DOHH2 (cell line): Measurements from ENCODE around the gene KCND1.

Source experiments
- H3F3A ChIP-seq: fragments of 200-600 bp; sonication (generic), shearing (Covaris generic); 2 replicates; pipeline ENCODE4 v1.6.0; 2016; ENCODE audit warnings: antibody characterized with exemption, mild to moderate bottlenecking; ENCODE audit not compliant: control insufficient read depth, insufficient read depth
- H3K27ac ChIP-seq: fragments of 200-600 bp; sonication (generic); 2 replicates; pipeline ENCODE4 v1.5.1; 2014; ENCODE audit warnings: low read depth, mild to moderate bottlenecking, low read length, moderate library complexity
- H3K27me3 ChIP-seq: fragments of 200-600 bp; sonication (generic); 2 replicates; pipeline ENCODE4 v1.6.1; 2014; ENCODE audit warnings: mild to moderate bottlenecking, low read length, mixed read lengths; ENCODE audit not compliant: control insufficient read depth
- H3K36me3 ChIP-seq: fragments of 200-600 bp; sonication (generic); 2 replicates; pipeline ENCODE4 v1.6.1; 2014; ENCODE audit warnings: mild to moderate bottlenecking, low read length, moderate library complexity, mixed read lengths; ENCODE audit not compliant: control insufficient read depth
- H3K4me1 ChIP-seq: fragments of 200-600 bp; sonication (generic); 2 replicates; pipeline ENCODE4 v1.6.1; 2014; ENCODE audit warnings: mild to moderate bottlenecking, low read length, mixed read lengths; ENCODE audit not compliant: control insufficient read depth
- H3K4me2 ChIP-seq: fragments of 200-600 bp; sonication (generic); 2 replicates; pipeline ENCODE4 v1.6.0; 2014; ENCODE audit warnings: mild to moderate bottlenecking, low read length, moderate library complexity
- H3K4me3 ChIP-seq: fragments of 200-600 bp; sonication (generic); 2 replicates; pipeline ENCODE4 v1.5.1; 2014; ENCODE audit warnings: mild to moderate bottlenecking, low read length, mixed read lengths
- H3K79me2 ChIP-seq: fragments of 200-600 bp; sonication (generic); 2 replicates; pipeline ENCODE4 v1.6.1; 2014; ENCODE audit warnings: mild to moderate bottlenecking, low read length, mixed read lengths; ENCODE audit not compliant: control insufficient read depth
- H3K9me2 ChIP-seq: fragments of 200-600 bp; sonication (generic); replicated peaks from 2 replicates; pipeline ENCODE4 v1.6.1; 2014; ENCODE audit warnings: mild to moderate bottlenecking, low read length, mixed read lengths; ENCODE audit not compliant: control insufficient read depth
- H3K9me3 ChIP-seq: fragments of 200-600 bp; sonication (generic); 2 replicates; pipeline ENCODE4 v1.6.1; 2014; ENCODE audit warnings: antibody characterized with exemption, low read length, mixed read lengths; ENCODE audit not compliant: control insufficient read depth, insufficient read depth
- H4K20me1 ChIP-seq: fragments of 200-600 bp; sonication (generic); 2 replicates; pipeline ENCODE4 v1.6.0; 2014; ENCODE audit warnings: low read depth, mild to moderate bottlenecking, antibody characterized with exemption, low read length, moderate library complexity; ENCODE audit not compliant: control insufficient read depth, insufficient read depth
- EZH2phosphoT487 ChIP-seq: fragments of 200-600 bp; sonication (generic); IDR thresholded peaks from 2 replicates; pipeline ENCODE4 v1.6.1; 2017; ENCODE audit warnings: borderline replicate concordance, mild to moderate bottlenecking, antibody characterized with exemption, low read length, moderate library complexity, mixed read lengths
- TF ChIP-seq, protein P1 (sequence below): fragments of 200-600 bp; sonication (generic); IDR thresholded peaks from one replicate; pipeline ENCODE4 v1.5.1; 2014; ENCODE audit warnings: antibody characterized with exemption, mild to moderate bottlenecking, low read depth, low read length; ENCODE audit not compliant: poor library complexity, severe bottlenecking

Gene KCND1

DNA sequence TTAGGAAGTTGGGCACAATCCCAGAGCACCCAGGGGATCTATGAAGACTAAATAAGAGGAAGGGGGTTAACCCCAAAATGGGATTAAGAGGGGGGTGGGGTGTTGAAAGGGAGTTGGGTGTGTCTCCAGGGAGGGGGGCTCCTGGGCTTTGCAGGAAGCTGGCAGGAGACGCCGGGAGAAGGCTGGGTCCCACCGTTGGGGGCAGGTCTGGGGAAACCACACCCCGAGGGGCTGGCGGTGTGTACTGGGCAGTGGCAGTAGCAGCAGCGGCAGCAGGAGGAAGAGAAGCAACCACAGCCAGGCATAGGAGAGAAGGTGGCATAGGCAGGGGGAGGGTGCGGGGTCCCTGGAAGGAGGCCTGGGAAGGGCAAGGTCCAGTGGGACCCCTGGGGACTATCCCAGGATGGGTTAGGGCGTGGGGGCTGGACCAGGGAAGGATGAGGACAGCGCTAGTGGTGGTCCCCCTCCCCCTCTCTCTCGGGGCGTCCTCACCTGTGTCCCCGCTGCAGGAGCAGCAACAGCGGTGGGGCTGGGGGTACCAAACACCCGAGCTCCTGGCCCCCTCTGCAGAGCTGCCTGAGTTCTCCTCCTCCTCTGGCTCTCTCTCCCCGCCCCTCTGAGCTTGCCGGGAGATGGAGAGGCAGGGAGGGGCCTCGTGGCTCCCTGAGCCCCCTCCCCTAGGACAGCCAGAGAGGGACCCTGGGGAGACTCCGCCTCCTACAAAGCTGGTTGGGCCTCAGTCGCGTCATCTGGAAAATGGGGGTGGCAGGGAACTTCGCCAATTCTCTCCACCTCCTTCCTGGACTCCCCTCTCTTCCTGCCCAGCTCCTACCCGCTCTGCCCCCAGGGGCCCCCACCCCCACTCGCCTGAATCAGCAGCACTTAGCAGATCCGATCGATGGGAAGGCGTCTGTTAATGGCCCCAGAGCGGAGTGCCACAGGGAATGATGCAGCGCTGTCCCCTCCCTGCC, at the start of gene KCND1:
Gene KCND1, minus strand, starts transcription at position 596 of the 971 bp plus-strand sequence. CDS start 1,573 bp downstream, outside the sequence.
- H3K4me3 ChIP-seq = no peak within 1 kb of the TSS
- H3K9me2 ChIP-seq = no peaks in the 10 kb centered on the region
- H3K36me3 ChIP-seq = peaks cover 9% of the 10 kb centered on the region; the same call in 1 of the 2 replicates
- no peak for TF ChIP-seq EZH2phosphoT487
- TF ChIP-seq, protein P1, sequence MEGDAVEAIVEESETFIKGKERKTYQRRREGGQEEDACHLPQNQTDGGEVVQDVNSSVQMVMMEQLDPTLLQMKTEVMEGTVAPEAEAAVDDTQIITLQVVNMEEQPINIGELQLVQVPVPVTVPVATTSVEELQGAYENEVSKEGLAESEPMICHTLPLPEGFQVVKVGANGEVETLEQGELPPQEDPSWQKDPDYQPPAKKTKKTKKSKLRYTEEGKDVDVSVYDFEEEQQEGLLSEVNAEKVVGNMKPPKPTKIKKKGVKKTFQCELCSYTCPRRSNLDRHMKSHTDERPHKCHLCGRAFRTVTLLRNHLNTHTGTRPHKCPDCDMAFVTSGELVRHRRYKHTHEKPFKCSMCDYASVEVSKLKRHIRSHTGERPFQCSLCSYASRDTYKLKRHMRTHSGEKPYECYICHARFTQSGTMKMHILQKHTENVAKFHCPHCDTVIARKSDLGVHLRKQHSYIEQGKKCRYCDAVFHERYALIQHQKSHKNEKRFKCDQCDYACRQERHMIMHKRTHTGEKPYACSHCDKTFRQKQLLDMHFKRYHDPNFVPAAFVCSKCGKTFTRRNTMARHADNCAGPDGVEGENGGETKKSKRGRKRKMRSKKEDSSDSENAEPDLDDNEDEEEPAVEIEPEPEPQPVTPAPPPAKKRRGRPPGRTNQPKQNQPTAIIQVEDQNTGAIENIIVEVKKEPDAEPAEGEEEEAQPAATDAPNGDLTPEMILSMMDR = no peak
- H3K4me2 ChIP-seq = peak within 1 kb of the TSS; percentile 12; the same call in 1 of the 2 replicates
- peaks cover 11% of the 10 kb centered on the region for H3K4me1 ChIP-seq
- H3F3A ChIP-seq = no peaks in the 10 kb centered on the region
- H3K9me3 ChIP-seq = no peaks in the 10 kb centered on the region
- no peaks in the 10 kb centered on the region for H3K27me3 ChIP-seq
- no peak within 1 kb of the TSS for H3K27ac ChIP-seq
- no peaks in the 10 kb centered on the region for H4K20me1 ChIP-seq
- no peaks in the 10 kb centered on the region for H3K79me2 ChIP-seq

DNA sequence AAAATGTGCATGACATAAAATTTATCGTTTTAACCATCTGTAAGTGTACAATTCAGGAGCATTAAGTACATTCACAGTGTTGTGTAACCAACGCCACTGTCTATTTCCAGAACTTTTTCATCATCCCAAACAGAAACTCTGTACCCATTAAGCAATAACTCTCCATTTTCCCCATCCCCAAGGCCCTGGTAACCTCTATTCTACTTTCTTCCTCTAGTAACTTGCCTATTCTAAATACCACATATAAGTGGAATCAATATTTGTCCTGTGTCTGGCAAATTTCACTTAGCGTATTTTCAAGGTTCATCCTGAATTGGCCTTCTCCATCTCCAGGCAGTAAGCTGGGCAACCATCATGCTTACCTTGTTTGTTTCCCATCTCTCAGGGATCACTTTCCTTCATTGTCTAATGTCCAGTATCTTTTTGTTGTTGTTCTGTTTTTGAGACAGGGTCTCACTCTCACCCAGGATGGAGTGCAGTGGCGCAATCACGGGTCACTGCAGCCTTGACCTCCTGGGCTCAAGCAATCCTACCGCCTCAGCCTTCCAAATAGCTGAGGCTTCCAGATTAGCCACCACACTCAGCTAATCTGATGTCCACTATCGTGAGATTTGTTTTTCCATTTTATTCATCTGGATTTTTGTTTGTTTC, 48.1 kb upstream of the KCND1 start:
- H3K27me3 ChIP-seq = no peaks in the 10 kb centered on the region
- H4K20me1 ChIP-seq = no peaks in the 10 kb centered on the region
- no peak overlapping the region for H3K27ac ChIP-seq
- TF ChIP-seq, protein P1 = no peak
- TF ChIP-seq EZH2phosphoT487 = no peak
- no peaks in the 10 kb centered on the region for H3K4me1 ChIP-seq
- H3K9me3 ChIP-seq = no peaks in the 10 kb centered on the region
- no peak overlapping the region for H3K4me2 ChIP-seq
- H3F3A ChIP-seq = no peaks in the 10 kb centered on the region
- H3K79me2 ChIP-seq = no peaks in the 10 kb centered on the region
- no peak overlapping the region for H3K4me3 ChIP-seq
- no peaks in the 10 kb centered on the region for H3K36me3 ChIP-seq
- no peaks in the 10 kb centered on the region for H3K9me2 ChIP-seq

DNA sequence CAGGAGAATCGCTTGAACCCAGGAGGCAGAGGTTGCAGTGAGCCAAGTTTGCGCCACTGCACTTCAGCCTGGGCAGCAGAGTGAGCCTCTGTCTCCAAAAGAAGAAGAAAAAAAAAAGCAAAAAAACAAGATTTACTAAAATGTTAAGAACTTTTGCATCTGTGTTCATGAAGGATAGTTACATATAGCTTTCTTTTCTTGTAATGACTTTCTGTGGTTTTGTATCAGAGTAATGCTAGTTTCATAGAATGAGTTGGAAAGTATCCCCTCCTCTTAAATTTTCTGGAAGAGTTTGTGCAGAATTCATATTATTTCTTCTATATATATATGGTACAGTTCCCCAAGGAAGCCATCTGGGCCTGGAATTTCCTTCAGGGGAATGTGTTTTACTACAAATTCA, 47.4 kb upstream of the KCND1 start:
- Histone ChIP-seq H3K36me3 (no peaks in the 10 kb centered on the region), H3K9me3 (no peaks in the 10 kb centered on the region), H4K20me1 (no peaks in the 10 kb centered on the region), H3K27ac (no peak overlapping the region), H3K9me2 (no peaks in the 10 kb centered on the region), H3K4me2 (no peak overlapping the region), H3F3A (no peaks in the 10 kb centered on the region), H3K27me3 (no peaks in the 10 kb centered on the region), H3K79me2 (no peaks in the 10 kb centered on the region), H3K4me3 (no peak overlapping the region), H3K4me1 (no peaks in the 10 kb centered on the region)
- TF ChIP-seq, protein P1 = no peak
- TF ChIP-seq EZH2phosphoT487 = no peak
